TTC549 (cell line): ENCODE measurements around the gene SFMBT2.
"Not testable (repeated sequence)": the region's sequence is repeated elsewhere in the genome, so short reads cannot be mapped to it uniquely, and the experiment has no call there.

Source experiments
- FAIRE-seq: peaks from 2 replicates; lab custom pipeline; 2012; peaks lifted over from hg19 to GRCh38; lab: Jason Lieb, UNC

SFMBT2 gene

DNA sequence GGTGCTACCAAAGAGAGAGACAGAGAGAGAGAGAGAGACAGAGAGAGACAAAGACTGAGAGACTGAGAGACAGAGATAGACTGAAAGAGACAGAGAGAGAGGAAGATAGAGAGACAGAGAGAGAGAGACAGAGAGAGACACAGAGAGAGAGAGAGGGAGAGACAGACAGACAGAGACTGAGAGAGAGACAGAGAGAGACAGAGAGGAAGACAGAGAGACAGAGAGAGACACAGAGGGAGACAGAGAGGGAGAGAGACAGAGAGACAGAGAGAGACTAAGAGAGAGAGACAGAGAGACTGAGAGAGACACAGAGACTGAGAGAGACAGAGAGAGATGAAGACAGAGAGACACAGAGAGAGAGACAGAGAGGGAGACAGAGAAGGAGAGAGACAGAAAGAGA is 91.2 kb downstream of the SFMBT2 start:
- no peak for FAIRE-seq

DNA sequence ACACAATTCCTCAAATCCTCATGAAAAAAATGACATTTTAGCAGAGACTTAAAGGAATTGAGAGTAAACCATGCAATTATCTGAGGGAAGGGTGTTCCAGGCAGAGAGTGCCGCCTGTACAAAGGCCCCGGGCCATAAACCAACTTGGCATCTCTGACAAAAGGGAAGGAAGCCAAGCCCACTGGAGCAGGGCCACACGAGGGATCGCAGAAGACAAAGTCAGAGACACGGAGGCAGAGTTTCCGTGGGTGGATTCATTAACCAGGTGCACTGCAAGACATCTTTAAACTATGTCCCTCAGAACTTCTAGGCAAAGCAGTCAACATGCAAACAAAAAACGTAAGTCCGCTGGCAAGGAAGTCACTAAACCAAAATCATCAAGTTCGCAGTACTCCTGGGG is 92.0 kb downstream of the SFMBT2 start:
- FAIRE-seq: no peak

DNA sequence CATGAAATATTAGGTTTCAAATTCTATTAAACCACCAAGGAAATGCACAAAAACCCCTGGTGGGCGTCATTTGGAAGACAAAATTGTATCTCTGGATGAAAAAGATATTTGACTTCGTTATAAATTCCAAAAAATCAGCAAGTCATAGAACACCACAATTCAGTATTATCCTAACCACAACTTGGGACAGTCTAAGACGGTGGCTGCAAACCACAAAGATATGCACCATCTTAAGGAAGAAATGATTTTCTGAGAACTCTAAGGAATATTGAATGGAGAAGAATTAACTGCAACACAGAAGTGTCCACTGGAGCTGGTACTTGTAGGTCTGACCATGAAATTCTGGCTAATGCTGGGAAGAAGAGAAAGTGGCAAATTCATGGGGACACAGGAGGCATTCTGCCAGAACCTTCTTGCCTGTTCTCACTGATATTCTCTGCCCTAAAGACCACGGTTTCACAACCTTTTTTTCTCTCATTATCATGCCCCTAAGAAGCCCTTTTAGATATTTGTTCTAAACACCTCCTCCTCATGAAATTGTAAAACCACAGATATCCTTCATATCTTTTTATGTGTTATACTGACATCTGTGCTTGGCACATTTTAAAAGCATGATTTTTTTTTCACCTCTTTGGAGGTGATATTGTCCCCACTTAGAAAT is 92.9 kb downstream of the SFMBT2 start:
- FAIRE-seq: no peak

DNA sequence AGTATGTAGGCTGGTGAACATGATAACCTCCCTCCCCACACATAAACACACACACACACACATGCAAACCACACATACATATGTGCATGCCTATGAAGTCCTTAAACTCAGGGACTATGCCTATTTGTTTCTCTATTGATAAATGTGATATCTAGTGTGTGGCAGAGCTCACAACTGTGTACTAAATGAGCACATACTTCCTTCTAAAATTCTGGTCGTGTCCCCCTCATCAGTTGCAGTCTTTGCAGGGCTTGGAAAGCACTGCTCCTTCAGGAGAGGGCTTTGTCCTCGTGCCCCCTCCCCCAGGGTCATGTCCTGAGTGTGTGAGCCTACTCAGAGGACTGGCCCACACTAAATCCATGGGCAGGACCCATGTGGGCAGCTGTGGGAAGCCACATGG is 94.0 kb downstream of the SFMBT2 start:
- no peak for FAIRE-seq

DNA sequence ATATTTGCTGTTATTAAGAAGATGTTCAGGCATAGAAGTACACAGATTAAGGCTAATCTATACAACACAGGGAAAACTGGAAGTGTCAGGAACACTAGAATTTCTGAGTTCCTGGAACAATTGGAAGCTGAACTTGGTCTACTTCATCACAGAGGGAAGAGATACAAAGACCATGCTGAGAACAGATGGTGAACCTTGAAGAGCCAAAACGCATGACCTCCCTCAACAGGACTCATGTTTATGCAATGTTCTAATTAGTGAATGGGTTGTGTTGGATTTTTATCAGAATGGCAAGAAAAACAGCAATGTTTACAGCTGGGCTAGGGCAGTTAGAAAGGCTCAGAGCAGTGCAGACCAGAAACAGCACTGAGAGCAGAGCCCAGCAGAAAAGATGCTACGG is 94.9 kb downstream of the SFMBT2 start:
- no peak for FAIRE-seq

DNA sequence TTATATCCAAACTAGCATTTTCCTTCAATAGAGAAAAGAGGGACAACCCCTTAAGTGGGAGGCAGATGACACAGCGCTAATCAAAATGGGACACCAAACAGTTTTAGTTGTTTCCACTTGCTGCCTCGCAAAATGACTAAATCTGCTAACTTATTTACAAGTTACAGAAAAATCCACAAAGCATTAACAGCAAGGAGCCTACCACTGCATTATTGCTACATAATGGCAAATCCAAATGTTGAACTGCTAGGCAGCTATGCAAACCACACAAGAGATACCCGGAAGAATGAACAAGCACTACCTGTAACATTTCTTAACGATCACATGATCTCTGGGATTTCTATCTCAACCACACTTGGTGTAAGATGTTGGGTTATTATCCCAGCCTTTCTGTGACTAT is 96.7 kb downstream of the SFMBT2 start:
- FAIRE-seq: no peak

DNA sequence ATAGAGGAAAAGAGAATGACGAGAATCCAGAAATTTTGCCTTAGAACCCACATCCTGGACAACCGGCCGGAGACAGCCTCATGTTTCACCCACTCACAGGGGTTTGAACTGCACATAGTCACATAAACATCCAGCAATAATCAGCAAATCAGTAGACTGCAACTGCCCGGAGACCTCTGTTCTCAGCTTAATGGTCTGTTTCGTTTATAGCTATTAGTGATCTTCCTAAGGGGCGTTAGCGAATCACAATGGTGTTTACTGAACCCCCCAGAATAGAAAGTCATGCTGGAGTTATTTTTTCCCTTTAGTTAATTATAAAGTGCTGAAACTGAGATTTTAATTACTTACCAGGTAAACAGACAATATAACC is 98.4 kb downstream of the SFMBT2 start:
- no peak for FAIRE-seq

DNA sequence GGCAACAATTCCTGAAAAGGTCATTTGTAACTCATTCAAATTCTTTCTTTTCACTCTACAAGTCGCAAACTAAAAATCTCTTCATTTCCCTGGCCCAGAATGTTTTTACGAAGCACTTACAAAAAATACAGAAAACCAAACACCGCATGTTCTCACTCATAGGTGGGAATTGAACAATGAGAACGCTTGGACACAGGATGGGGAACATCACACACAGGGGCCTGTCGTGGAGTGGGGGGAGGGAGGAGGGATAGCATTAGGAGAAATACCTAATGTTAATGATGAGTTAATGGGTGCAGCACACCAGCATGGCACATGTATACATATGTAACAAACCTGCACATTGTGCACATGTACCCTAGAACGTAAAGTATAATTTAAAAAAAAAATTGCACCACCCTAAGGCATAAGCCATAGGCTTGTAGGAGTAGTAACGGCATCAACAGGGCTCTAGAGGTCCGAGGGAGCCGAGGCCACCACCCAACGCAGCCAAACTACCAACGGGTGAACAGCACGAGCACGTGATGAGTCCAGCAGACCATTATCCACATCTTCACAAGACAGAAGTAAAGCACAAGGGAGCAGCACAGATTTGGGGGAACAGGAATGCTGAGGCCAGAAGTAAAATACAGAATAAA is 98.9 kb downstream of the SFMBT2 start:
- FAIRE-seq: not testable (repeated sequence)

DNA sequence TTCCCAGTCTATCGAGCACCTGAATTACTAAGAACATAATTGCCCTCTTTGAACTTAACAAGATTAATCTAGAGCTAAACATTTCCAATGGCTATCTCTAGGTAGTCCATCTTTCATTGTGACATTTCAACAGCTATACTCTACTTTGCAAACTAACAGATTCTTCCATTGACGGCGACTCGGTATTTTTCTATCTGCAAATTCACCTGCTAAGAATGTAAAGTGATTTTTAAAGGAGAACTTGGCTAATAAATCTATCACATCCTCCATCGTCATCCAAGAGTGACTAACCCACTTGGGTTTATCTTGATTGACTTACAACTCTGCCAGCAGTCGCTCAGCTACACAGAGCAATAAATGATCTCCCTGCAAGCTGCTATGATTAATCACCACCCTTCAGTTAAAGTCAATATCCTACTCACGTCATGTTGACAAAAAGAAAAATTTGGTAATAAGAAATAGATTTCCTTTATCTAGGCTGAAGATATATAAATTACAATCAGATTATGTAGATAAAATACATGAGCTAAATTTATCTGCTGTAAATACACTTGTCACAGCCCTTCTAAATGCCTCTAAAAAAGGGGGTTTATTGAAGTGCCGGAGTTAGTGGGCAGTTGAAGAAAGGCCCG is 99.5 kb downstream of the SFMBT2 start:
- no peak for FAIRE-seq

DNA sequence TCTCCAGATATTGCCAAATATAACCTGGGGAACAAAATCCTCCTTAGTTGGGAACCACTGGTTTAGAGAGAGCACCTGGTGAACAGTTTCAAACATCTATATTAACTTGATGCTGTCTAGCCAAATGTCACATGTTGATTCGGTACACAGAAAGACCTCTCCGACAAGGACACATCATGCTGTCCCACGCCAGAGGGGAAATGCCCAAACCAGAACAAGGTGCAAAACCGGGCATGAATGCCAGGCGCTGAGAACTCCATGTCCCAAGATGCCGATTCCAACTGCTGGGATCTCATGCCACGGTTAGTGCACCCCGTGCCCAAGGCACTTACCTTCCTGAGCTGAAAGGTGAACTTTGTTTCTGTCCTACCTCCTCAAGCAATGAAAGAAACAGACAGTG is 100.8 kb downstream of the SFMBT2 start:
- FAIRE-seq: no peak

DNA sequence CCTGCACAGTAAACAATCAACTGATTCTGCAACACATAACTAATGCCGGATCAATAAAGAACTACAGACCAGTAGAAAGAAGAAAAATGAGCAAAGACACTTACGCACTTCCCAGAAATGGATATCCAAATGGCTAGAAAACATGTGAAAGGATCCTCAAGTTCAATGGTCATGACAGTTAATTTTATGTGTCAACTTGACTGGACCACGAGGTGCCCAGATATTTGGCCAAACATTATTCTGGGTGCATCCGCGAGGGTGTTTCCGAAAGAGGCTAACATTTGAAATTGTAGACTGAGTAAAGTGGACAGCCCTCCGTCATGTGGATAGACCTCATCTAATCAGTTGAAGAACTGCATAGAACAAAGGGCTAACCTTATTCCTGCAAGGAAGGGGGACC is 102.0 kb downstream of the SFMBT2 start:
- no peak for FAIRE-seq

DNA sequence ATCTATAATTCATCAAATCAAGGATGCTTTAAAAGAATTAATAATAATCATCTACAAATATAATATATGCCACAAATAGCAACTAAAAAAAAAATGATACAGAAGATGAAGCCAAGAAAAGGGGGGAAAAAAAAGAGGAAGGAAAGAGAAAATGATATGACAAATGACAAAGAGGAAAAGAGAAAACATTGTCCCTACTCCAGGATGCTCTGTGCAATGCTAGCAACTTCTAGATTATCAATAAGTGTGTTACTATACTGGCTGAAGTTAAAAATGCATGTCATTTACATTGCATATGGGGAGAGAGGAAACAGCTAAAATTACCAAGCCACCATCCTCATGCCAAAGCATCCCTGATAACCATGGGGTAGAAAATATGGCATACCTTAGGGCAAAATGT is 104.2 kb downstream of the SFMBT2 start:
- no peak for FAIRE-seq

DNA sequence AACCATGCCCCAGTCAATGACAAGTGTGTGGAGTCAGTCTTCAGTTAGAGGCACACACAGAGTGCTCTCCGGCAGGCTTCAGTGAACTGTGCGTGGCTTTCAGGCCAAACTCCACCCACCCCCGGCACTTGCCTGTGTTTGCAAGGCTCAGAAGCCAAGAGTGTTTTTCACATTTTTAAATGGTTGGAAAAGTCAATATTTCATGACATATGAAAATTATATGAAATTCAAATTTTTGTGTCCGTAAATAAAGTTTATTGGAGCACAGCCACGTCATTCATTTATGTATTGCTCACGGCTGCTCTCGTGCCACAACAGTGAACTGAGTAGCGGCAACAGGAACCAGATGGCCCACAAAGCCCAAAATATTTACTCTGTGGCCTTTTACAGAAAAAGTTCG is 104.7 kb downstream of the SFMBT2 start:
- FAIRE-seq: no peak

DNA sequence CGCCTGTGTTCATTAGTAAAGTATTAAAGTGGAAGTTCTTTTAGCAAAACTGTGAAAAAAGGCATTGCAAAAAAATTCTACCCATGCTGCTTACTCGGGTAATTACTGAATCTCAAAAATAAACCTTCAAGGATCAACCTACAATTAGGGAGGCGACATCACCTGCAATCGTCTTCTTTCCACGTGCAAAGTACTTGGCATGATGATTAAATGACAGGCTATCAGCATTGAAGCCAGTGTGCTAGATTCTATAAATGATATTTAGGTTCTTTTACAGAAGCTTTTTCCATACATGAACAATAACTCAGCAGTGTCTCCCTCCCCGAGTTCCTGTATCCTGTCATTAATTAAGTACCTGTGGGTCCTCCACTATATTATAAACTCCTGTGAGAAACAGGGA is 105.8 kb downstream of the SFMBT2 start:
- no peak for FAIRE-seq

DNA sequence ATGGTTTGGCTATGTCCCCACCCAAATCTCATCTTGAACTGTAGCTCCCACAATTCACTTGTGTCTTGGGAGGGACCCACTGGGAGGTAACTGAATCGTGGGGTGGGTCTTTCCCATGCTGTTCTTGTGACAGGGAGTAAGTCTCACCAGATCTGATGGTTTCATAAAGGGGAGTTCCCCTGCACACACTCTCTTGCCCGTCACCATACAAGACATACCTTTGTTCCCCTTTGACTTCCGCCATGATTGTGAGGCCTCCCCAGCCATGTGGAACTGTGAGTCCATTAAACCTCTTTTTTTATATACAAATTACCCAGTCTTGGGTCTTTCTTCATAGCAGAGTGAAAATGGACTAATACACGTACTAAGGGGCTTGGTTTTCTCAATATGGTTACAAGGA is 106.7 kb downstream of the SFMBT2 start:
- no peak for FAIRE-seq

DNA sequence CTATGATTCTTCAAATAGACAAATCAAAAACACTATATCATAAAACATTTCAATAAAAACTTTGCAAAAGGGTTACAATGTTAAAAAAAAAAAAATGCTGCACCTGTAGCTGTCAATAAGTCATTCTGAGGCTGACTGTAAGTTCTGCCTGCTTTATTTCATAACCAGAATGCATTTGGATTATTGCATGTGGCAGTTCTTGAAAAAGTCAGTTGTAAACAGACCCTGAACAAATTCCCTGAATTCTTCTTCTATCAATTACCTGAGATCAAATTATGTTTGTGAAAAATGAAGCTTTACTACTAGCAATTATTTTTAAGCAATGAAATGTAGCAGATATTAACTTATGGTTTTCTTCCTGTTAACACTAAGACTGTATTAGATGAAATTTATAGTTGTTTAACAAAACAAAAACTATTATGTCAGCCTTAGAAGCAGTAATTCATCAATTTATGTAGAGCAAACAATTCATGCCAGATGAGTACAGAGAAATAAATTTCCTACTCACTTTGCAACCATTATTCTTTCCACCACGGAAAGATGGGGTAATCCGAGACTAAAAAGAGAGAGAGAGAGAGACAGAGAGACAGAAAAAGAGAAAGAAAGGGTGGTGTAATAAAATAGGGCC is 107.8 kb downstream of the SFMBT2 start:
- no peak for FAIRE-seq

DNA sequence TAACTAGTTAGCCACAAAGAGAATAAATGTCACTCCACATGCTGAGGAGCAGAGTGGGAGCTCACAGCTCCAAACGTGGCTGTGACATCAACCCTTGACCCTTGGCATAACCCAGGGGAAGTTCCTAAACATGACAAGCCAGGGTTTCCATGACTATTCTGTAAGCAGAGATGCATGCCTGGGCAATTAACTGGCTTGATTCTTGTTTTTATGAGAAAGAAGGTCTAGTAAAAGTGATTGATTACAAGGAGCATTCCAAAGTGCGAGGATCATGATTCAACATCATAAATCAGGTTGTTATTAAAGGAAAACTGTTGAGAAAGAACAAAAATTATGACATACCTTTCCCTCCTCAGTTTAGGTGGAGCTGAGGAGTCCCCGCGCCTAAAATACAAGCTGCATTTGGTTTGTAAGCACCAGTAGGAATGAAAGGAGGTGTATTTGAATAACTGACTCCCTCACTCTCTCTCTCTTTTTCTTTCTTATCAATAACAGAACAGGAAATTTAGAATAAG is 108.4 kb downstream of the SFMBT2 start:
- no peak for FAIRE-seq

DNA sequence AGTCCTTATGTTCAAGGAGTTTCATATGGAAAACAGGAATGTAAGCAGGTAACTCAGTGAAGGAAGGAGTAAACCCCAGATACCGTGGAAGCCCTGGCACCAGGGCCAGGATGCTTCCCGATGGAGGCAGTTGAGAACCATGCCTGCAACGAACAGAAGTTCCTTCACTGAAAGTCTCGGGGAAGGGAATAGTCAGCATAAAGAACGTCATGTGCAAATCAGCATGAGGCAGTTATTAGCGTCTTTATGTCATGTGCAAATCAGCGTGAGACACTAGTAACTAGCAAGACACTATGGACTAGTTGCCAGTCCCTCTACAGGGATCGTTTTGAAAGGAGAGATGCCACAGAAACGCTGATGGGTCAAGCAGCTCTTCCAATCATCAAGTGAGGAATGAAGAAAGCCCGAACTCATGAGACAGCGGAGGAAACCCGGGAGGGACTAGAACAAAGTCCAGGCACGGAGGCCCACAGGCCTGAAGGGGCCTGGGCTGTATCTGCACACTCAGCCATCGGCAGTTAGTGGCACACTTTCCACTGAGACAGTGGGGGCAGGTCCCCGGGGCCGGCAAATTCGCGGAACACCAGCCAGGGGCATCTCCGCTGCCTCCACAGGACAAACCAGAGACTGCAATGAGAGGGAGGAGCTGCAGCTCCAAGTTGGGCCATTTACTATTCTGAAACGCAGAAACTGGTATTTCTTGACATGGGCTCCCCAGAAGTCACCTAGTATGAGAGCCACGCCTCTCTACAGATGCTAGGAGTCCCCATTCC is 109.6 kb downstream of the SFMBT2 start:
- FAIRE-seq: no peak

DNA sequence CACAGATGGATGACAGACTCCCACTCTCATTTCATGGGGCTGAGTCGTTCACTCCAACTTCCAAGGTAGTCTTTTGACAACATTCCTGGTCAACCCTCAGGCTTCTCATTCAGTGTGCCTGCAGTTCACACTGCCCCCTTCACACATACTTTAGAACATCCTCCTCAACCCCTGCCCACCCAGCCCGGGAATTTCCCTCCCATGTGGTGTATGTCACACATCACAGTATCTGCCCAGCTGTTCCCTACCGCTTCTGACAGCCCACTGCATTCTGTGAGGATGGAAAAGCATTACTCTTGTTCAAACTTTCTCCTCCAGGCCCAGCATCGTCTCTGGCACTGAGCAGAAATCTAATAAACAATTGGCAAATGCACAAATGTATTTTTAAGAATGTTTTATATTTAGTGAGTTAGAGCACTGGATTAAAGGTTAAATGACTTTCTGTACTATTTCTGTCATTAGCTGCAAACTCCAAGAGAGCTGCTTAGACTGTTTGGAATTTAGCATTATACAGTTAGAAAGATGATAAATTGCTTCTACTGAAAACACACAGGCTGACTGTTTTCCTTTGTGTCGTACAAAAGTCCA is 110.4 kb downstream of the SFMBT2 start:
- no peak for FAIRE-seq

DNA sequence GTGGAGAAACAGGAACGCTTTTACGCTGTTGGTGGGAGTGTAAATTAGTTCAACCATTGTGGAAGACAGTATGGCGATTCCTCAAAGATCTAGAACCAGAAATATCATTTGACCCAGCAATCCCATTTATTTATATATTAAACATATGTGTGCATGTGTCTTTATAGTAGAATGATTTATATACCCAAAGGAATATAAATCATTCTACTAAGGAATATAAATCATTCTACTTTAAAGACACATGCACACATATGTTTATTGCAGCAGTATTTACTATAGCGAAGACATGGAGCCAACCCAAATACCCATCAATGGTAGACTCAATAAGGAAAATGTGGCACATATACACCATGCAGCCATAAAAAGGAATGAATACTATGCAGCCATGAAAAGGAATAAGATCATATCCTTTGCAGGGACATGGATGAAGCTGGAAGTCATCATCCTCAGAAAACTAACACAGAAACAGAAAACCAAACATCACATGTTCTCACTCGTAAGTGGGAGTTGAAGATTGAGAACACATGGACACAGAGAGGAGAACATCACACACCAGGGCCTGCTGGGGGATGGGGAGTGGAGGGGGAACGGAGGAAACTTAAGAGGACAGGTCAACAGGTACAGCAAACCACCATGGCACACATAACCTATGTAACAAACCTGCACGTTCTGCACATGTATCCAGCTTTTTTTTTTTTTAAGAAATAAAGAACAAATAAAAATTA is 111.1 kb downstream of the SFMBT2 start:
- not testable (repeated sequence) for FAIRE-seq

DNA sequence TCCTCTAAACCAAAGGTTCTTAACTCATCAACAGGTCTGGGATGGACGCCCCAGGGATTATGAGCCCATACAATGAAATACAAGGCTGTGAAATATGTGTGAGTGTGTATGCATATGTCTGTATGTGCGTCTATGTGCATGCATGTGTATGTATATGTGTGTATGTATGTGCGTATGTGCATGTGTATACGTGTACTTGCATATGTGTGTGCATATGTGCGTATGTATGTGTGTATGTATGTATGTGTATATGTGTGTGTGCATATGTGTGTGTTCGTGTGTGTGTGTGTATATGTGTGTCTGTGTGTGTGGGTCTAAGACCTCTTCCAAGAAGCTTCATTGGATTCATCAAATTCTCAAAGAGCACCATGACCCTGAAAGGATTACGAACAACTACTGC is 112.3 kb downstream of the SFMBT2 start:
- no peak for FAIRE-seq
